ENCODE measurements around the gene MAPKAP1. TPM values are rescaled to one million over a fixed set of nuclear protein-coding genes. Genes with fewer than 3 reads are reported as not detected.
"Not testable (repeated sequence)": the region's sequence is repeated elsewhere in the genome, so short reads cannot be mapped to it uniquely, and the experiment has no call there.

MAPKAP1 gene
- total RNA-seq, 1 donor from 2014 or later: 56.6 TPM

GRCh38 chr9:125696106-125696647, 10.8 kb downstream of the MAPKAP1 start:
- no peak overlapping the region for H3K27ac Mint-ChIP-seq
- H3K4me1 Mint-ChIP-seq: peaks cover 9% of the 10 kb centered on the region

GRCh38 chr9:125695548-125695947, 11.5 kb downstream of the MAPKAP1 start:
- H3K9me3 Mint-ChIP-seq; H3K27ac ChIP-seq; H3F3A ChIP-seq (ENCODE audit: low read depth); H3K4me1 Mint-ChIP-seq; H3K9me3 ChIP-seq (ENCODE audit: low read depth); H3K4me1 ChIP-seq; H3K4me2 ChIP-seq; H3K27ac Mint-ChIP-seq; H3K4me3 ChIP-seq; H3K36me3 Mint-ChIP-seq; H3K36me3 ChIP-seq; DNase-seq (ENCODE audit: low spot score); H3K9ac ChIP-seq; H3K4me3 Mint-ChIP-seq; H3K27me3 ChIP-seq; H3K27me3 Mint-ChIP-seq (ENCODE audit: insufficient read depth, low read depth); H2AFZ ChIP-seq (replicated peaks): not testable (repeated sequence)
- H3K79me2 ChIP-seq (ENCODE audit: low read depth): peaks cover 85% of the 10 kb centered on the region
- peaks cover 14% of the 10 kb centered on the region for H4K20me1 ChIP-seq (ENCODE audit: low read depth)

More at GRCh38 chr9:125696106-125696647, 10.8 kb downstream of the MAPKAP1 start:
- Histone ChIP-seq H2AFZ (replicated peaks) (no peak overlapping the region), H3K36me3 (no peaks in the 10 kb centered on the region), H3F3A (ENCODE audit: low read depth) (peaks cover 4% of the 10 kb centered on the region), H3K4me3 (no peak overlapping the region), H3K4me2 (no peak overlapping the region), H3K27me3 (no peaks in the 10 kb centered on the region), H3K9me3 (ENCODE audit: low read depth) (no peaks in the 10 kb centered on the region), H3K27ac (no peak overlapping the region), H3K9ac (no peak overlapping the region), H3K79me2 (ENCODE audit: low read depth) (peaks cover 86% of the 10 kb centered on the region), H4K20me1 (ENCODE audit: low read depth) (peaks cover 20% of the 10 kb centered on the region), H3K4me1 (peaks cover 4% of the 10 kb centered on the region)
- no peak for DNase-seq (ENCODE audit: low spot score)
- no peaks in the 10 kb centered on the region for H3K9me3 Mint-ChIP-seq
- H3K4me3 Mint-ChIP-seq: no peak overlapping the region
- no peaks in the 10 kb centered on the region for H3K27me3 Mint-ChIP-seq (ENCODE audit: insufficient read depth, low read depth)
- peaks cover 3% of the 10 kb centered on the region for H3K36me3 Mint-ChIP-seq
- TF ChIP-seq CTCF (IDR thresholded peaks at IDR 0.05): no peak
- no peak for TF ChIP-seq EZH2phosphoT487 (IDR thresholded peaks at IDR 0.05)
- TF ChIP-seq EZH2 (IDR thresholded peaks at IDR 0.05): no peak

GRCh38 chr9:125694478-125694877, 12.5 kb downstream of the MAPKAP1 start:
- H3K27me3 ChIP-seq: no peaks in the 10 kb centered on the region
- H3K27ac Mint-ChIP-seq: no peak overlapping the region
- H3F3A ChIP-seq (ENCODE audit: low read depth): peaks cover 4% of the 10 kb centered on the region
- H3K27ac ChIP-seq: no peak overlapping the region
- H3K4me3 Mint-ChIP-seq: no peak overlapping the region
- TF ChIP-seq EZH2 (IDR thresholded peaks at IDR 0.05): no peak
- no peak for TF ChIP-seq CTCF (IDR thresholded peaks at IDR 0.05)
- TF ChIP-seq EZH2phosphoT487 (IDR thresholded peaks at IDR 0.05): no peak
- H3K4me2 ChIP-seq: no peak overlapping the region
- no peak overlapping the region for H3K9ac ChIP-seq
- no peaks in the 10 kb centered on the region for H3K36me3 ChIP-seq
- H3K4me1 ChIP-seq: no peaks in the 10 kb centered on the region
- no peaks in the 10 kb centered on the region for H3K9me3 ChIP-seq (ENCODE audit: low read depth)
- peaks cover 2% of the 10 kb centered on the region for H3K27me3 Mint-ChIP-seq (ENCODE audit: insufficient read depth, low read depth)
- peaks cover 8% of the 10 kb centered on the region for H3K4me1 Mint-ChIP-seq
- no peaks in the 10 kb centered on the region for H3K9me3 Mint-ChIP-seq
- H3K36me3 Mint-ChIP-seq: peaks cover 7% of the 10 kb centered on the region
- peaks cover 85% of the 10 kb centered on the region for H3K79me2 ChIP-seq (ENCODE audit: low read depth)
- peak; percentile 14 for DNase-seq (ENCODE audit: low spot score)
- H4K20me1 ChIP-seq (ENCODE audit: low read depth): peaks cover 7% of the 10 kb centered on the region
- H3K4me3 ChIP-seq: no peak overlapping the region
- H2AFZ ChIP-seq (replicated peaks): no peak overlapping the region

- not testable (repeated sequence) for H3K36me3 ChIP-seq; H3K9me3 Mint-ChIP-seq; DNase-seq (ENCODE audit: low spot score); H3K4me1 Mint-ChIP-seq; H3K4me2 ChIP-seq; H3K27ac ChIP-seq; H3K27me3 Mint-ChIP-seq (ENCODE audit: insufficient read depth, low read depth); H3F3A ChIP-seq (ENCODE audit: low read depth); H3K4me3 Mint-ChIP-seq; H3K36me3 Mint-ChIP-seq; H3K27me3 ChIP-seq; H2AFZ ChIP-seq (replicated peaks); H3K4me1 ChIP-seq; H3K9ac ChIP-seq; H4K20me1 ChIP-seq (ENCODE audit: low read depth); H3K27ac Mint-ChIP-seq; H3K4me3 ChIP-seq; H3K9me3 ChIP-seq (ENCODE audit: low read depth)
- H3K79me2 ChIP-seq (ENCODE audit: low read depth): peaks cover 84% of the 10 kb centered on the region
Observed at GRCh38 chr9:125693492-125693891, 13.5 kb downstream of the MAPKAP1 start.
